Right lobe of liver (tissue), 6 donors: ENCODE measurements around the gene CELF6. TPM values are rescaled to one million over a fixed set of nuclear protein-coding genes. Genes with fewer than 3 reads are reported as not detected.

ENCODE experiments used
- ATAC-seq, 4 donors: fragments of 200-7000 bp; cut with Tn5 transposase; one replicate each; pipeline ENCODE4 v1.9.1; 2020; ENCODE audit warnings: mild to moderate bottlenecking in 4 of 4, moderate library complexity in 4 of 4
- DNase-seq, 3 donors: peaks; one replicate each; pipeline ENCODE4 v3.0.0-alpha.2; 2020
- H3K27ac ChIP-seq, 3 donors: fragments of 200-600 bp; one replicate each; pipeline ENCODE4 v1.8.0; 2022
- H3K27me3 ChIP-seq, 2 donors: fragments of 200-600 bp; one replicate each; pipeline ENCODE4 v1.8.0; 2022
- H3K36me3 ChIP-seq, 4 donors: fragments of 200-600 bp; sonication (generic) in 1 of 4; one replicate each; pipeline versions ENCODE4 v1.5.1 to v1.8.0; 2017 to 2022; ENCODE audit warnings: control low read depth in 1 of 4
- H3K4me1 ChIP-seq, 4 donors: fragments of 200-600 bp; sonication (generic) in 1 of 4; one replicate each; pipeline versions ENCODE4 v1.5.1 to v1.8.0; 2017 to 2022; ENCODE audit warnings: control low read depth in 1 of 4
- H3K4me3 ChIP-seq, 3 donors: fragments of 200-600 bp; one replicate each; pipeline ENCODE4 v1.8.0; 2022
- H3K9me3 ChIP-seq, 4 donors: fragments of 200-600 bp; sonication (generic) in 1 of 4; one replicate each; pipeline versions ENCODE4 v1.5.1 to v1.8.0; 2017 to 2022; ENCODE audit warnings: control low read depth in 1 of 4
- CTCF ChIP-seq, 4 donors: fragments of 200-600 bp in 3 of 4; fragments of 450-650 bp in 1 of 4; IDR thresholded peaks; one replicate each; pipeline versions ENCODE4 v1.5.1 to v1.8.0; 2016 to 2022; ENCODE audit warnings: antibody characterized with exemption in 4 of 4, mild to moderate bottlenecking in 2 of 4
- POLR2A ChIP-seq: fragments of 450-650 bp; IDR thresholded peaks from one replicate; pipeline ENCODE4 v1.6.1; 2017; ENCODE audit warnings: antibody characterized with exemption, mild to moderate bottlenecking
- WGBS: methylation state at CpG from one replicate; pipeline ENCODE4 v1.1.6; 2018; ENCODE audit warnings: low coverage, low lambda C conversion rate; ENCODE audit not compliant: insufficient coverage; ENCODE audit errors: missing lambda C conversion rate; 5-methylcytosine and 5-hydroxymethylcytosine counted together
- intact Hi-C, 2 donors: fragments of 100-400 bp; cut with DNase I; formaldehyde crosslinking; loops; one replicate each; pipeline versions ENCODE4 v1.11.2 to v1.14.1; 2022
- total RNA-seq, 6 experiments: library from RNA; depleted of rRNA in 2 of 6; stranded (reverse); fragments of >200 nt in 2 of 6; fragmentation: NEBNext Ultra II Directional in 3 of 6; extraction: Animal tissue kit (Norgen Biotek cat#: 25700) in 3 of 6; gene quantifications; one replicate each; pipeline versions ENCODE4 v1.1.0 to v1.2.4, GENCODE V29; 2016 to 2023
- donor health status: DM: no; HTN: yes; CAD: no.
- donor health status: DM: no; HTN: no; CAD: no.
- donor health status: DM: no; HTN: no; CAD: no.
- donor health status: DM: no; HTN: yes; CAD: no.
- donor health status: DM: no; HTN: yes; CAD: no.

The CELF6 gene
- total RNA-seq, 6 experiments from 2014 or later: 0.47 to 1.7 (median 1.2) TPM

GRCh38 chr15:72345806-72346205 lies 25.8 kb upstream of the CELF6 start:
- 77% methylated on average over 3 of the region's 3 CpGs for WGBS
- TF ChIP-seq POLR2A (no peak), CTCF (IDR thresholded peaks at IDR 0.05) (no peak)
- DNase-seq (no peak), ATAC-seq (no peak)
- Histone ChIP-seq H3K4me1 (no peaks in the 10 kb centered on the region), H3K9me3 (no peaks in the 10 kb centered on the region), H3K27ac (no peak overlapping the region), H3K27me3 (no peaks in the 10 kb centered on the region), H3K36me3 (peaks cover 0 to 62% (median 31%) of the 10 kb centered on the region in 4 donors), H3K4me3 (no peak overlapping the region)
- intact Hi-C loops: no loop called here

GRCh38 chr15:72345280-72345679 lies 25.3 kb upstream of the CELF6 start:
- Histone ChIP-seq H3K4me1 (no peaks in the 10 kb centered on the region), H3K36me3 (peaks cover 0 to 57% (median 26%) of the 10 kb centered on the region in 4 donors), H3K9me3 (no peaks in the 10 kb centered on the region), H3K4me3 (no peak overlapping the region), H3K27ac (no peak overlapping the region), H3K27me3 (no peaks in the 10 kb centered on the region)
- intact Hi-C loops: no loop called here
- DNase-seq: peak in 2 of 3 donors; percentile 29 to 49
- peak; percentile 35 to 72 (median 47) for ATAC-seq
- whole genome bisulfite sequencing: 74% methylated on average over 2 of the region's 7 CpGs
- no peak for TF ChIP-seq CTCF (IDR thresholded peaks at IDR 0.05)
- TF ChIP-seq POLR2A: no peak

GRCh38 chr15:72344602-72345001 lies 24.6 kb upstream of the CELF6 start:
- intact Hi-C loops: no loop called here
- H3K36me3 ChIP-seq: peaks cover 0 to 52% (median 23%) of the 10 kb centered on the region in 4 donors
- no peak for ATAC-seq
- no peak overlapping the region for H3K4me3 ChIP-seq
- WGBS: no CpG with 5 or more reads among the region's 1 CpG
- H3K4me1 ChIP-seq: no peaks in the 10 kb centered on the region
- no peak for DNase-seq
- H3K27ac ChIP-seq: no peak overlapping the region
- H3K27me3 ChIP-seq: no peaks in the 10 kb centered on the region
- TF ChIP-seq CTCF (IDR thresholded peaks at IDR 0.05): no peak
- no peak for TF ChIP-seq POLR2A
- no peaks in the 10 kb centered on the region for H3K9me3 ChIP-seq

GRCh38 chr15:72342385-72342784 lies 22.4 kb upstream of the CELF6 start:
- H3K27me3 ChIP-seq: no peaks in the 10 kb centered on the region
- ATAC-seq (peak in 1 of 4 donors; percentile 44), DNase-seq (no peak)
- intact Hi-C loops: no loop called here
- no peaks in the 10 kb centered on the region for H3K9me3 ChIP-seq
- TF ChIP-seq CTCF (IDR thresholded peaks at IDR 0.05) (peak in 3 of 4 donors; percentile 29 to 31 (median 30)), POLR2A (no peak)
- H3K27ac ChIP-seq: no peak overlapping the region
- peaks cover 0 to 31% (median 13%) of the 10 kb centered on the region in 4 donors for H3K36me3 ChIP-seq
- 91% methylated on average over 10 of the region's 11 CpGs for WGBS
- no peak overlapping the region for H3K4me3 ChIP-seq
- no peaks in the 10 kb centered on the region for H3K4me1 ChIP-seq

GRCh38 chr15:72341361-72341760 lies 21.4 kb upstream of the CELF6 start:
- 88% methylated on average over 3 of the region's 6 CpGs for WGBS
- Histone ChIP-seq H3K27ac (no peak overlapping the region), H3K4me3 (no peak overlapping the region), H3K27me3 (no peaks in the 10 kb centered on the region), H3K9me3 (no peaks in the 10 kb centered on the region), H3K4me1 (no peaks in the 10 kb centered on the region), H3K36me3 (peaks cover 0 to 24% (median 8%) of the 10 kb centered on the region in 4 donors)
- DNase-seq: no peak
- intact Hi-C loops: no loop called here
- TF ChIP-seq POLR2A (no peak), CTCF (IDR thresholded peaks at IDR 0.05) (peak in 1 of 4 donors; percentile 8)
- ATAC-seq: no peak
